ENCODE measurements around the gene SPDYE11.
"Not testable (repeated sequence)": the region's sequence is repeated elsewhere in the genome, so short reads cannot be mapped to it uniquely, and the experiment has no call there.

DNA sequence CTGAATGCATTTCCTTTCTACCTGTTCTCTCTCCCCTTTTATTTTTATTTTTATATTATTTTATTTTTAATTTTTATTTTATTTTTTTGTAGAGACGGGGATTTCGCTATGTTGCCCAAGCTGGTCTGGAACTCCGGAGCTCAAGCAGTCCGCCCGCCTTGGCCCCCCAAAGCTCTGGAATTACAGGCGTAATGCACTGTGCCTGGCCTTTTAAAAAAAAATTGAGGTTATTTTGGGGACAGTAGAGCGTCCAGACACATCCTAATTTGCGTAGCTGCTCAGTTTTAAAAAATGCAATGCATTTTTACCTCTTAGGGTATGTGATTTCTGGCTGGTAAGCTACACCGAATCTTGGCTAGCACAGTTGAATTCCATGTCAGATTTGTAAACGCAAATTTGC is 51.2 kb downstream of the SPDYE11 start:
- not testable (repeated sequence) for TF ChIP-seq POLR2AphosphoS5, POLR2A, EP300 (IDR thresholded peaks at IDR 0.05)
- TF ChIP-seq, protein P1, sequence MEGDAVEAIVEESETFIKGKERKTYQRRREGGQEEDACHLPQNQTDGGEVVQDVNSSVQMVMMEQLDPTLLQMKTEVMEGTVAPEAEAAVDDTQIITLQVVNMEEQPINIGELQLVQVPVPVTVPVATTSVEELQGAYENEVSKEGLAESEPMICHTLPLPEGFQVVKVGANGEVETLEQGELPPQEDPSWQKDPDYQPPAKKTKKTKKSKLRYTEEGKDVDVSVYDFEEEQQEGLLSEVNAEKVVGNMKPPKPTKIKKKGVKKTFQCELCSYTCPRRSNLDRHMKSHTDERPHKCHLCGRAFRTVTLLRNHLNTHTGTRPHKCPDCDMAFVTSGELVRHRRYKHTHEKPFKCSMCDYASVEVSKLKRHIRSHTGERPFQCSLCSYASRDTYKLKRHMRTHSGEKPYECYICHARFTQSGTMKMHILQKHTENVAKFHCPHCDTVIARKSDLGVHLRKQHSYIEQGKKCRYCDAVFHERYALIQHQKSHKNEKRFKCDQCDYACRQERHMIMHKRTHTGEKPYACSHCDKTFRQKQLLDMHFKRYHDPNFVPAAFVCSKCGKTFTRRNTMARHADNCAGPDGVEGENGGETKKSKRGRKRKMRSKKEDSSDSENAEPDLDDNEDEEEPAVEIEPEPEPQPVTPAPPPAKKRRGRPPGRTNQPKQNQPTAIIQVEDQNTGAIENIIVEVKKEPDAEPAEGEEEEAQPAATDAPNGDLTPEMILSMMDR (IDR thresholded peaks at IDR 0.05) = not testable (repeated sequence)

Measured in stomach (tissue), 4 donors.